8988T (cell line): ENCODE measurements around the gene ZNF292.
"Not testable (repeated sequence)": the region's sequence is repeated elsewhere in the genome, so short reads cannot be mapped to it uniquely, and the experiment has no call there.

Experiments
- DNase-seq: peaks from one replicate; pipeline ENCODE4 v3.0.0; 2011

Gene ZNF292

GRCh38 chr6:87154993-87155841 is at the start of gene ZNF292:
Gene ZNF292 (plus strand): TSS chr6:87155565. CDS start chr6:87155592, 27 bp downstream.
- peak; percentile 68 for DNase-seq

- DNase-seq: no peak
These were observed 49.5 kb upstream of the ZNF292 start for GRCh38 chr6:87105823-87106222.

GRCh38 chr6:87110636-87111035 is 44.7 kb upstream of the ZNF292 start:
- DNase-seq: no peak

- DNase-seq: no peak
These were observed 39.8 kb upstream of the ZNF292 start for GRCh38 chr6:87115402-87116135.

GRCh38 chr6:87116922-87117321 is 38.4 kb upstream of the ZNF292 start:
- DNase-seq: no peak

GRCh38 chr6:87118054-87118453 is 37.3 kb upstream of the ZNF292 start:
- no peak for DNase-seq

- no peak for DNase-seq
These were observed 32.9 kb upstream of the ZNF292 start for GRCh38 chr6:87122477-87122876.

GRCh38 chr6:87124074-87124473 is 31.3 kb upstream of the ZNF292 start:
- no peak for DNase-seq

GRCh38 chr6:87126501-87126900 is 28.9 kb upstream of the ZNF292 start:
- no peak for DNase-seq

GRCh38 chr6:87127737-87128136 is 27.6 kb upstream of the ZNF292 start:
- DNase-seq: no peak

- DNase-seq: no peak
These were observed 18.4 kb upstream of the ZNF292 start for GRCh38 chr6:87136963-87137362.

GRCh38 chr6:87139236-87139635 is 16.1 kb upstream of the ZNF292 start:
- no peak for DNase-seq

GRCh38 chr6:87139927-87140326 is 15.4 kb upstream of the ZNF292 start:
- not testable (repeated sequence) for DNase-seq

GRCh38 chr6:87146363-87146762 is 9.0 kb upstream of the ZNF292 start:
- DNase-seq: no peak

GRCh38 chr6:87150406-87150805 is 5.0 kb upstream of the ZNF292 start:
- no peak for DNase-seq

GRCh38 chr6:87151471-87151780 is 3.9 kb upstream of the ZNF292 start:
- DNase-seq: no peak

GRCh38 chr6:87151781-87152525 is 3.4 kb upstream of the ZNF292 start:
- DNase-seq: no peak

- DNase-seq: no peak
These were observed 2.8 kb upstream of the ZNF292 start for GRCh38 chr6:87152526-87152955.

GRCh38 chr6:87154641-87154992 is 748 bp upstream of the ZNF292 start:
- no peak for DNase-seq

- no peak for DNase-seq
These were observed 764 bp downstream of the ZNF292 start for GRCh38 chr6:87155842-87156815.

GRCh38 chr6:87157596-87157995 is 2.2 kb downstream of the ZNF292 start:
- DNase-seq: not testable (repeated sequence)

GRCh38 chr6:87161299-87161698 is 5.9 kb downstream of the ZNF292 start:
- DNase-seq: no peak
